Renal cortical epithelial cell (primary cell): Measurements from ENCODE around the gene PODNL1. TPM values are rescaled to one million over a fixed set of nuclear protein-coding genes. Genes with fewer than 3 reads are reported as not detected.
"Not testable (repeated sequence)": the region's sequence is repeated elsewhere in the genome, so short reads cannot be mapped to it uniquely, and the experiment has no call there.

Experiments
- DNase-seq: peaks from one replicate; pipeline ENCODE4 v3.0.0-alpha.2; 2011; ENCODE audit warnings: low read depth
- total RNA-seq: library from RNA; depleted of rRNA; stranded (reverse); fragments of >200 nt; gene quantifications from 2 replicates; pipeline ENCODE4 v1.2.3, GENCODE V29; 2014

Gene PODNL1
- total RNA-seq, 1 donor from 2014 or later: 0.89 TPM

DNA sequence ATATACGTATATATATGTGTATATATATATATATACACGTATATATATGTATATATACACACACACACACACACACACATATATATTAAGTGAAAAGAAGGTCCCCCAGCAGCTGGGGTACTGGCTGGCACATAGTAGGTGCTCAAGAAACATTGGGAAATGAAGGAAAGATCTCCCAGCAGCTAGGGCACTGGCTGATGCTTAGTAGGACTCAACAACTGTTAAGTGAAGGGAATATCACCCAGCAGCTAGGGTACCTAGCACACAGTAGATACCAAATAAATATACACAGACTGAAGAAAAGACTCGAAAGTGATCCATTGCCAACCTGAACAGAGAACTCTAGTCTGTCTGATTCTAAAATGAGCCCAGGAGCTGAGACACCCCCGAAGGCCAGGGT is 12.2 kb downstream of the PODNL1 start:
- DNase-seq: no peak

DNA sequence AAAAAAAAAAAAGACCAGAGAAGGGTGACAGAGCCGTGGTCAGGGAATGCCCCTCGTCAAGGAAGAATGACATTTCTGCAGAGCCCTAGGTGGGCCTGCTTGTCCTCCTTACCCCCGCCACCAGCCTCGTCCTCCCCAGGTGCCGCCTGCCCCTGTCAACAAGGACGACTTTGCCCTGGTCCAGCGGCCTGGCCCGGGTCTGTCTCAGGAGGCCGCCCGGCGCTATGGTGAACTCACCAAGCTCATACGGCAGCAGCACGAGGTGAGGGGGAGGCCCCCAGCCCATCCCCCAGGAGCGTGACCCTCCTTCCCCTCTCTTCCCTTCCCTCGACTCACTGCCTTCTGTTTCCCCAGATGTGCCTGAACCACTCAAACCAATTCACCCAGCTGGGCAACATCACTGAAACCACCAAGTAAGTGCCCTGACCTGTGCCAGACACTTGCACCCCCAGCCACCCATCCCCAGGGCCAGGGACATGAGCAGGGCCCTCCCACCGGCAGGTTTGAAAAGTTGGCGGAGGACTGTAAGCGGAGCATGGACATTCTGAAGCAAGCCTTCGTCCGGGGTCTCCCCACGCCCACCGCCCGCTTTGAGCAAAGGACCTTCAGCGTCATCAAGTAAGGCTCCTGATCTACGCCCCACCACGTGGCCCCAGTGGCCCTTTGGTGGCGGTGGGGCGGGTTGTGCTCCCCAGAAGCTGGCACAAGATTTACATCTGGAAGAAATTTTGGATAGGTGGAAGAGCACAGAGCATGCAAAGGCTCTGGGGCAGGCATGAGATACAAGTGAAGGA is 14.8 kb downstream of the PODNL1 start:
- no peak for DNase-seq

DNA sequence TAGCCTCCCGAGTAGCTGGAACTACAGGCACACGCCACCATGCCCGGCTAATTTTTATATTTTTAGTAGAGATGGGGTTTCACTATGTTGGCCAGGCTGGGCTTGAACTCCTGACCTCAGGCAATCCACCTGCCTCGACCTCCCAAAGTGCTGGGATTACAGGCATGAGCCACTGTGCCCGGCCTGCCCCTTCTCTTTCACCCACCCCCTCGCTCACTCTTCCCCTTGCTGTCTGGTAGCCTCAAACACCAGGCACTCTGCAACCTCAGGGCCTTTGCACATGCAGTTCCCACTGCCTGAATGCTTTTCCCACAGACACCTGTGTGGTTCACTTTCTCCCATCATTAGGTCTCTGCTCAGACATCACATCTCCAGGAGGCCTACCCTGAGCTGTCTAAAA is 16.1 kb downstream of the PODNL1 start:
- not testable (repeated sequence) for DNase-seq

DNA sequence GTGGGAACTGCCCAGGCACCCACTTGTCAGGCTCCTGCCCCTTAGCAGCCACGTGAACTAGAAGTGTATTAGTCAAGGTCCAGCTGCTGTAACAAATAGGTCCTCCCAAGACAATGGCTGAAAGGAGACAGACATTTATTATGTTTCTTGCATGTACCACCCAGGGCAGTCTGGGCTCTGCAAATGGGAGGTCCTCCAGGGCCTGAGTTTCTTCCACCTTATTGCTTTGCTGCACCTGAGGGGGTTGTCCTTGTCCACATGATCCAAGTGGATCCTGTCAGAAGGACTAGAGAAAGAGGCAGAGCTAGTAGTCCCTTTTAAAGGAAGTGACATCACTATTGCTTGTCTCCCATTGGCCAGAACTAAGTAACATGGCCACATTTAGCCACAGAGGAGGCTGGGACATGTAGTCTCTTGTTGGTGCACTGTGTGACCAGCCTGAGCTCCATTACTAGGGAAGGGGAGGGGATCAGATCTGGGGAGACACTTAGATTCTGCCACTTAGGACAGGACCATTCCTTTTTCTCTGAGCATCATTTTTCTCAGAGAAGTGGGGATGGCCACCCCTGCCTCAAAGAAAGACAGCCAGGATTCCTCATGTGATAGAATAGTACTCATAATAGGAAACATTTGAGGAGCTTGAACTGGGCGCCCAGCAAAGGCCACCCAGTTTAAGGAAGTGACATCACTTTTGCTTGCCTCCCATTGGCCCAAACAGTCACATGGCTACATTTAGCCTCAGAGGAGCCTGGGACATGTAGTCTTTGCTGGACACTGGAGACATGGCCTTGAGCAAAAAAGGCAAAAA is 17.1 kb downstream of the PODNL1 start:
- peak; percentile 32 for DNase-seq

DNA sequence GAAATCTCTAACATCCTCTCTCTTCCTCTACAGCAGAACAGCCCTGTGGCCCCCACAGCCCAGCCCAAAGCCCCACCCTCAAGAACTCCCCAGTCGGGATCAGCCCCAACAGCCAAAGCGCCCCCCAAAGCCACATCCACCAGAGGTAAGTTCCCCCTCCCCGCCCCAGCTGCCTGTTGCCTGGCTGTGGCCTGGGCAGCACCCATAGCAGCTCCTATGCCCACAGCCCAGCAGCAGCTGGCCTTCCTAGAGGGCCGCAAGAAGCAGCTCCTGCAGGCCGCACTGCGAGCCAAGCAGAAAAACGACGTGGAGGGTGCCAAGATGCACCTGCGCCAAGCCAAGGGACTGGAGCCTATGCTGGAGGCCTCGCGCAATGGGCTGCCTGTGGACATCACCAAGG is 17.7 kb downstream of the PODNL1 start:
- no peak for DNase-seq

DNA sequence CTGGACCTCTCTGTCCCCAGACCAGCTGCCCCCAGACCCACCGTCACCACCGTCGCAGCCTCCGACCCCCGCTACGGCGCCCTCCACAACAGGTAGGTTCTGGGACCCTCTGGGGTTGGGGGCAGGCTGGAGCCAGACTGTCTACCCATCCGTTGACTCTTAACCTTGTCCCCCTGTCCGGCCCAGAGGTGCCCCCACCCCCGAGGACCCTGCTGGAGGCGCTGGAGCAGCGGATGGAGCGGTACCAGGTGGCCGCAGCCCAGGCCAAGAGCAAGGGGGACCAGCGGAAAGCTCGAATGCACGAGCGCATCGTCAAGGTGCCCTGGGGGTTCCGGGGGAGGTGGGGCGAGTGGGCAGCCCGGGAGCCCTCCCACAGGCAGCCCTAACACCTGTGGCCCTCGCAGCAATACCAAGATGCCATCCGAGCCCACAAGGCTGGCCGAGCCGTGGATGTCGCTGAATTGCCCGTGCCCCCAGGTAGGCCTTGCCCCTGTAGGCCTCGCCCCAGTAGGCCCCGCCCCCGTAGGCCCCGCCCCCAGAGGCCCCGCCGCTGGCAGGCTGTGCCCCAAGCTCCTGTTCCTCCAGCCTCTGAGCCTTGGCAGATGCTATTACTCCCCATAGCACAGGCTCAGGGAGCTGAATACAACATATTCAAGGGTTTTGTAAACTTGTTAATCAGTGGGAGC is 19.3 kb downstream of the PODNL1 start:
- no peak for DNase-seq

DNA sequence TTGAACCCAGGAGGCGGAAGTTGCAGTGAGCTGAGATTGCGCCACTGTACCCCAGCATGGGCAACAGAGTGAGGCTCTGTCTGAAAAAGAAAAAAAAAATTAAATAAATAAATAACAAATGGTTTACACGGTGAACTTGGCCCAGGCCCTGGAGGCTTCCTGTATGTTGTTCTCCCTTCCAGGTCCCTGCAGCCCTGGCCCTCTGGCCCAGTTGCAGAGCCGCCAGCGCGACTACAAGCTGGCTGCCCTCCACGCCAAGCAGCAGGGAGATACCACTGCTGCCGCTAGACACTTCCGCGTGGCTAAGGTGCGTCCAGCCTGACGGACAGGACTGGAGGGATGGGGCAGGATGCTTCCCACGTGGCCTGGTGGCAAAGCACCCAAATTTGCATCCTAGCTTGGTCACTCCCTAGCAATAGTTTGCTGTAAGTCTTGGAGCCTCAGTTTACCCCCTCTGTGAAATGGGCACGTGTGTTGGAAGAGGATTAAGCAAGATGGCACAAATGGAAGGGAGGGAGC is 20.3 kb downstream of the PODNL1 start:
- no peak for DNase-seq

DNA sequence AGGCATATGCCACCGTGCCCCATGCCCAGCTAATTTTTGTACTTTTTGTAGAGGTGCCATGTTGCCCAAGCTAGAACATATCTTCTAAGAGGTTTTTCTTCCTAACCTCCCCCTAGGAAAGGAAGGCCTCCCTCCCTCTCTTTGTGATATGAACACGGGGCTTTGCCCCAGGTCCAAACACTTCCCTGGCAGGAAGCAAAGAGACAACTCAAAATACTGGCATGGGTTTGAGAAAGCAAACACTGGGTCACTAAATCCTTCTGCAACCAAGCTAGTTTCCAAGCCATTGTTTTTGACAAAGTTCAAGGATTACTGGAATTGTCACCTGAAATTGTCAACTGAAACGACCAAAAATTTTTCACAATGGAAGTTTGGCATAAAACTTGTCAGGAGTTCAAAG is 23.4 kb downstream of the PODNL1 start:
- DNase-seq: no peak

DNA sequence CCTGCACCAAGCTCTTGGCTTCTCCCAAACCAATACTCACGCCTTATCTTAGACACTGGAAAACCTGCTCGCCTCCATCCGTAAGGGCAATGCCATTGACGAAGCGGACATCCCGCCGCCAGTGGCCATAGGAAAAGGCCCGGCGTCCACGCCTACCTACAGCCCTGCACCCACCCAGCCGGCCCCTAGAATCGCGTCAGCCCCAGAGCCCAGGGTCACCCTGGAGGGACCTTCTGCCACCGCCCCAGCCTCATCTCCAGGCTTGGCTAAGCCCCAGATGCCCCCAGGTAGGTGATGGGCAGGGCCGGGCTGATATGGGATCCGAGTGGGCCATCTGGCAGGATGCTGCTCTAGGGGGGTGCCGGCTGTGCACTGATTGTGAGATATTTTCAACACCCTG is 24.9 kb downstream of the PODNL1 start:
- DNase-seq: no peak

DNA sequence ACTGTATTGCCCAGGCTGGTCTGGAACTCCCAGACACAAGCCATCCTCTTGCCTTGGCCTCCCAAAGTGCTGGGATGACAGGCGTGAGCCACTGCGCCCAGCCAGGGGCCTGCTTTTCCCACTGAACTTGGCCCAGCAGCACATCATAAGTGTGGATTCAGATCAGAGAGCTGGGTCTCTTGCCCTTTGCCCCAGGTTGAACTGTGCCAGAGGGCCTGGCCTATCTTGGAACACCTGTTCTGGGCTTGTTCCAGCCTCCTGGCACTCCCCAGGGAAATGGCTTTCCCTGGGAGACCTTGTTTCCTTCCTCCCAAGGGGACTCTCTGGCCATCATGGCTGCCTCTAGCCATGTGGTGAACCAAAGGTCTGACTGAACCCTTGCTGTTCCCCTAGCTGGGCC is 28.8 kb downstream of the PODNL1 start:
- DNase-seq: no peak

DNA sequence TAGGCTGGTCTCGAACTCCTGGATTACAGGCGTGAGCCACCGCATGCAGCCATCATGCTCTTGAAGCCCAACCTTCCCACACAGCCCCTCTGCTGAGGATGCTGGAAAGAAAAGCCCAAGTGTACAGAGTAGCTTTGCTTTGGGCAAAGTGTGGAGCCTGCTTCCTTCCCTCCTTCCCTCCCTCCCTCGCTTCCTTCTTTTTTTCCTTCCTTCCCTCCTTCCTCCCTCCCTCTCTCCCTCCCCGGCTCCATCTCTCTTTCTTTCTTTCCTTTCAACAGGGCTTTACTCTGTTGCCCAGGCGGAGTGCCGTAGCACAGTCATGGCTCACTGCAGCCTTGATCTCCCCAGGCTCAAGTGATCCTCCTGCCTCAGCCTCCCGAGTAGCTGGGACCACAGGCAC is 29.5 kb downstream of the PODNL1 start:
- no peak for DNase-seq

DNA sequence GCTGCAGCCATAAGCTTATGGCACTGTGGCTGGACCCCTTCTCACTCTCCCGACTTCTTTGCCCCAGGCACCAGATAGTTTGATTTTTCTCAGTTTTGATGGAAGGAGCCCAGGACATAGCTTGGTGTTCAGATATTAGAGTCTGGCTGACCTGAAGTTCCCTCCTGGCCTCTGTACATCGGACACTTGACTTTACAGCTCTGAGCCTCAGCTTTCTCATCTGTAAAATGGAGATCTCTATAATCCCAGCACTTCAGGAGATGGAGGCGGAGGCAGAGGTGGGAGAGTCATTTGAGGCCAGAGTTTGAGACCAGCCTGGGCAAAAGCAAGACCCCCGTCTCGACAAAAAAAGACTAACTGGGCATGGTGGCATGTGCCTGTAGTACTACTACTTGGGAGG is 31.3 kb downstream of the PODNL1 start:
- DNase-seq: no peak

DNA sequence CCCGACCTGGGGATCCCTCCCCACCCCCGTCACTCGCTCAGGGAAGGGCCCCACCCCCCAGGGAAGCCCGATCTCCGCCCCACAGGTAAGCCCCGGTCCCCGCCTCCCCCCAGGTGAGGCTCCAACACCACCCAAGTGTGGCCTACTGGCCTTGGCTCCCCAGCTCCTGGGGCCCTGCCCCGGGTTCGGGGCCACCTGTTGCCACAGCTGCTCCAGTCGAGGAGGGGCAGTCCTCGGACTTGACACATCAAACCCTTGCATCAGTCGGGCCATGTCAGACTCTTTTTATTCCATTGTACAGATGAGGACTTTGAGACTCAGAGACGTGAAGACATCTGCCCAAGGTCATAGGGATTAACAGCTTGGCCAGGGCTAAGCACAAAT is 31.7 kb downstream of the PODNL1 start:
- no peak for DNase-seq

DNA sequence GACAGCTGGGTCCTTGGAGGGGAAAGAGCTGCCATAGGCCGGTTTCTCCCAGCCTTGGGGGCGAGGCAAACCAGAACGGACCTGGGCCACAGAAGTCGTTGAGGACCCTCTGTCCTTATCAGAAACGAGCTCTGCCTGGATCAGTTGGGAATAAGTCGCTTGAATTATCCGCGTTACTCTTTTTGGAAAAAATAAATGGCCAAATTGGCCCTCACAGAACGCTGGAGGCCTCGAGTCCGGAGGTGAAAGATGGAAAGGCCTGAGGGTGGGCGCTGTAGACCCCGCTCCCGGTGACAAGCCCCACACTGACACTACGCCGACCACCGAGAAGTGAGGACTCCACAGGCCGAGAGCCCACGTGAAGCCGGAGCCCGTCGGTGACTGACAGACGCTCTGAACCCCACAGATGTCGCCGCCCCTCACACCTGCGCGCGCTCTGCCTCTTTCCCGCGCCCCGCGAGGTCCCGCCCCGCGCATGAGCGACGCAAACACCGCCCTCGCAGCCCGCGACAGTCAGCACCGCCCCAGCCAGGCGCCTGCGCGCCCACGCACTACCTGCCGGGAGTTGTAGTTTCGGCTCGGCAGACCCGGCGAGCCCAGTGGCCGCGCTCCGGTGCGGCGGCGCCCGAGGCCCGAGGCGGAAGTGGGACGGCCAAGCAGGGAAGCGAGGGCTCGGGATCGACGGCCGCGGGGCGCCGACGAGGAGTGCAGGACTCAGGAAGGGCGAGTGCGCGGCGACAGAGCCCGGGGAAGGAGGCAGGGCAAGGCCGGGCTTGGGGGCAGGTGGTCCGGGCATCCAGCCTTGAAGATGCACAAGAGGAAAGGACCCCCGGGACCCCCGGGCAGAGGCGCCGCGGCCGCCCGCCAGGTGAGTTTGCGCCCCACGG is 32.3 kb downstream of the PODNL1 start, which contains the start of the genes BRME1 and CC2D1A:
BRME1 (minus strand) TSS at position 484 of the 887 bp plus-strand sequence. CDS start 1,225 bp downstream, outside the sequence.
CC2D1A (plus strand) TSS at position 568 of the 887 bp plus-strand sequence; CDS start at position 809, 241 bp downstream.
- DNase-seq: peak; percentile 68

DNA sequence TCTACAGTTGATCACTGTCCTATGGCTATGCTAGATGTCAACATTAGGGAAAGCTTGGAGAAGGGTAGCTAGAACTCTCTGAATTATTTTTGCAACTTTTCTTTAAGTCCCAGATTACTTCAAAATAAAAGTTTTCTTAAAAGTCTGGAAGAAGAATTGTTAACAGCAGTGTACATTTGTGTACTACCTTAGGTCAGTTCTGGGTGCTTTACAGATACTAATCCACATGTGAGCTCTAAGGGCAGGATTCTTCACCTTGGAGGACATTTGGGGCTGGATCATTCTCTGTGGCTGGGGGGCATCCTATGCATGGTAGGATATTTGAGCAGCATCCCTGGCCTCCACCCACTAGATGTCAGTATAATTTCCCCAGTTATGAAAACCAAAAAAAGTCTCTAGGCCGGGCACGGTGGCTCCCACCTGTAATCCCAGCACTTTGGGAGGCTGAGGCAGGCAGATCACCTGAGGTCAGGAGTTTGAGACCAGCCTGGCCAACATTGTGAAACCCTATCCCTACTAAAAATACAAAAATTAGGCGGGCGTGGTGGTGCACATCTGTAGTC is 35.1 kb downstream of the PODNL1 start:
- no peak for DNase-seq

DNA sequence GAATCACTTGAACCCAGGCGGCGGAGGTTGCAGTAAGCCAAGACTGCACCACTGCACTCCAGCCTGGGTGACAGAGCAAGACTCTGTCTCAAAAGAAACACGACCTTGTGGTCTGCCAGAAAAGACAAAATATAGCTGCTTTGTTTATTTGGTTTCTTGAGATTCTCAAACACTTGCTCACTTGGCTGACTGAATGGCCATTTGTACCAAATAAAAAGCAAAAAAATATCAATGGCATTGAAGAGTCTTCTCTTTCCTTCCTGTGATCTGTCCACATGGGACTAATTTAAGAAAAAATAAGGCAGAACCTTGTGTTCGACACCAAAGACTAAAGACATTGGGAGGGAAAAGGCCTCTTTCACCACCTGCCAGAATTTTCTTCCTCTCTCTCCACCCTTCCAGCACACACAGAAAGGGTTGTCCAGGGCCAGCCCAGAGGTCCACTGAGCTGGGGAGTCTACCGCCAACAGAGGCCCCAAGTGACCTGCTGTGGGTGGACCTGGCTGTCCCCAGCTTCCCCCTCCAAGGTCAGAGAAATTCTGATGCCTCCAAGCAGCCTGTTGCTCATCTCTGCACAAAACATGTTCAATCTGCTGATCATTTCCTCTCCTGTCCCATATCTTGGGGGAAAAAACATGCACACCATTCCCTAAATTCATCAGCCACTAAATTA is 38.2 kb downstream of the PODNL1 start:
- no peak for DNase-seq

DNA sequence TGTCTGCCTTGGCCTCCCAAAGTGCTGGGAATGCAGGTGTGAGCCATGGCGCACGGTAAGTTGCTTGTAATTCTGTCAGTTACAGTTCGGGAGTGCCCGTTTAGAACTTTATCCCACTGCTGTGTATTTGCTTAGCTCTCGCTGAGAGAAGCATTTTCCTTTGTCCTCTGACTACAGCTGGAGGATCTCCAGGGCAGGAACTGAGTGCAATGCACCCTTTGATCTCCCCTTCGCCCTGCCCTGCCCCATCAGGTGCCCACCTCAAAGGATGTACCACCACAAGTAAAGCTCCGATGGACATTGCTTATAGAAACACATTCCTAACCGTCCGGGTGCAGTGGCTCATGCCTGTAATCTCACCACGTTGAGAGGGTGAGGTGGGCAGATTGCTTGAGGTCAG is 38.8 kb downstream of the PODNL1 start:
- no peak for DNase-seq

DNA sequence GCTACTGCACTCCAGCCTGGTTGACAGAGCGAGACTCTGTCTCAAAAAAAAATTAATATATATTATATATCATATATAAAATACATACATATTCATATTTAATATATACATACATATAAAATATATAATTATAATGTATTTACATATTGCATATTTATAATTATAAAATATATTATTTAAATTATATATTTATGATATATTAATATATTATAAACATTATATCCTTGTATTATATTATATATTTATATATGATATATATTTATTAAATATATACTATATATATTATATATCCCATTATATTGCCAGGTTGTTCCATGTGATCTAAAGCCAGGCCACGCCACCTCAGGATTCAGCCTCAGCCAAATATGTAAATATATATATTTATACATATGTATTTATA is 42.0 kb downstream of the PODNL1 start:
- DNase-seq: no peak

DNA sequence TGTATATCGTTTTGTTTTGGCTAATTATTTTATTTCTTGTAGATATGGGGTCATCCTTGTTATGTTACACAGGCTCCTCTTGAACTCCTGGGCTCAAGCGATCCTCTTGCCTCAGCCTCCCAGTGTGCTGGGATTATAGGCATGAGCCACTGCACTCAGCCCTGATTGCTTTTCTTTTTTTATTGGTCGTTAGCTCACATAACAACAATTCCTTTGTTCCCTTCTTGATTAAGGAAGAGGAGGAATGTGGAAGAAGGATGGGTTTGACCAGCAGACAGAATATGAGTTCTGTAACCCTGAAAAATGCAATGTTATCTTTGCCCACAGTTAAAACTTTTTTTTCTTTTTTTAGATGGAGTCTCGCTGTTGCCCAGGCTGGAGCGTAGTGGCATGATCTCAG is 43.7 kb downstream of the PODNL1 start:
- DNase-seq: no peak

DNA sequence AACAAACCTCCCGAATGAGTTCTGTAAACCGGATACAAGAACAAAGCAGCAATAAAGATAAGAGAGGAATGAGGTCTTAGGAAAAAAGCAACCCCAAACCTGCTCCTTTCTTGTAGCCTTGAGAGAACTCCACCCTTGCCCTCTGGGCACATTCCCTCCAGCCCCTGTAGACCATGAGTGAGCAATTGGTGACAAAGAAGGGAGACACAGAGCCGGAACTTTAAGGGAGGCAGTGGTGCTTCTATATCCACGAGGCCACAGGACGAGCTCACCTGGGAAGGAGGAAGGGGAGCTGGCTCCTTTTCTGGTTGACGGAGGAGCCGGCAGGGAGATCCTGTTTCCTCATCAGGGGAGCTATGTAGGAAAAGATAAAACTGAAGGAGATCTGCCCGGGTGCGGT is 45.3 kb downstream of the PODNL1 start:
- no peak for DNase-seq
